Left kidney (tissue), 1 donor: ENCODE measurements around the gene HBD. TPM values are rescaled to one million over a fixed set of nuclear protein-coding genes. Genes with fewer than 3 reads are reported as not detected.

Experiments used
- polyA plus RNA-seq: library from polyadenylated mRNA; unstranded; fragments of 120-200 nt; gene quantifications from one replicate; pipeline ENCODE4 v1.2.1, GENCODE V29; 2013; ENCODE audit not compliant: insufficient read length

The HBD gene
- polyA plus RNA-seq, 1 donor, result 0.38 TPM

Other genes starting within 250 kb of the HBD start
- gene OR51L1, start 239.6 kb downstream of the HBD start, polyA plus RNA-seq, result 0.12 TPM
- gene OR52J3, start 188.0 kb downstream of the HBD start, polyA plus RNA-seq, result not detected
- not detected for gene OR52E2, start 174.9 kb downstream of the HBD start, polyA plus RNA-seq
- not detected for gene OR52E1, start 164.9 kb downstream of the HBD start, polyA plus RNA-seq
- not detected for gene OR52A5, start 96.1 kb downstream of the HBD start, polyA plus RNA-seq
- 0.02 TPM for gene OR52A1, start 79.7 kb downstream of the HBD start, polyA plus RNA-seq
- not detected for gene OR51V1, start 33.8 kb downstream of the HBD start, polyA plus RNA-seq
- 98.9 TPM for gene HBB, start 7.4 kb downstream of the HBD start, polyA plus RNA-seq
- 313 TPM for gene HBG1, start 15.4 kb upstream of the HBD start, polyA plus RNA-seq
- 1,458 TPM for gene HBG2, start 20.3 kb upstream of the HBD start, polyA plus RNA-seq
- 10.4 TPM for gene HBE1, start 35.5 kb upstream of the HBD start, polyA plus RNA-seq
- gene OR51B4, start 67.5 kb upstream of the HBD start, polyA plus RNA-seq, result 0.35 TPM
- not detected for gene OR51B2, start 89.8 kb upstream of the HBD start, polyA plus RNA-seq
- 0.20 TPM for gene OR51B5, start 109.0 kb upstream of the HBD start, polyA plus RNA-seq
- not detected for gene OR51B6, start 117.0 kb upstream of the HBD start, polyA plus RNA-seq
- 0.15 TPM for gene OR51M1, start 149.3 kb upstream of the HBD start, polyA plus RNA-seq
- gene OR51Q1, start 187.6 kb upstream of the HBD start, polyA plus RNA-seq, result not detected
- not detected for gene OR51I1, start 207.0 kb upstream of the HBD start, polyA plus RNA-seq
- gene OR51I2, start 214.8 kb upstream of the HBD start, polyA plus RNA-seq, result not detected